Coronary artery (tissue), 2 donors: ENCODE data around the gene SPATA6.
"Not testable (repeated sequence)": the region's sequence is repeated elsewhere in the genome, so short reads cannot be mapped to it uniquely, and the experiment has no call there.

Experiments used
- DNase-seq: peaks from one replicate; pipeline ENCODE4 v3.0.0-alpha.2; 2017; ENCODE audit warnings: low spot score
- H3K27ac ChIP-seq, 2 donors: fragments of 200-600 bp; sonication (generic); one replicate each; pipeline ENCODE4 v1.5.1; 2016 to 2019
- H3K4me3 ChIP-seq: fragments of 200-600 bp; sonication (generic); 2 replicates; pipeline ENCODE4 v1.5.1; 2016; ENCODE audit warnings: mild to moderate bottlenecking, moderate library complexity
- CTCF ChIP-seq: fragments of 200-600 bp; sonication (generic); IDR thresholded peaks from one replicate; pipeline ENCODE4 v1.5.1; 2019; ENCODE audit warnings: antibody characterized with exemption

The SPATA6 gene

GRCh38 chr1:48495911-48496310 is 23.9 kb upstream of the SPATA6 start:
- H3K4me3 ChIP-seq: no peak overlapping the region
- no peak for DNase-seq
- TF ChIP-seq CTCF: no peak
- no peak overlapping the region for H3K27ac ChIP-seq

GRCh38 chr1:48495166-48495565 is 23.2 kb upstream of the SPATA6 start:
- H3K27ac ChIP-seq: no peak overlapping the region
- no peak for DNase-seq
- no peak for TF ChIP-seq CTCF
- no peak overlapping the region for H3K4me3 ChIP-seq

GRCh38 chr1:48493970-48494769 is 22.2 kb upstream of the SPATA6 start:
- Histone ChIP-seq H3K4me3 (no peak overlapping the region), H3K27ac (peak overlapping the region in 1 of 2 donors; percentile 66)
- DNase-seq: no peak
- no peak for TF ChIP-seq CTCF

- Histone ChIP-seq H3K27ac (no peak overlapping the region), H3K4me3 (no peak overlapping the region)
- no peak for DNase-seq
- TF ChIP-seq CTCF: no peak
Observed at GRCh38 chr1:48493041-48493440, 21.0 kb upstream of the SPATA6 start.

- DNase-seq: no peak
- no peak for TF ChIP-seq CTCF
- Histone ChIP-seq H3K27ac (no peak overlapping the region), H3K4me3 (no peak overlapping the region)
Observed at GRCh38 chr1:48492392-48492791, 20.4 kb upstream of the SPATA6 start.

GRCh38 chr1:48488721-48489120 is 16.7 kb upstream of the SPATA6 start:
- no peak for DNase-seq
- Histone ChIP-seq H3K27ac (no peak overlapping the region), H3K4me3 (no peak overlapping the region)
- no peak for TF ChIP-seq CTCF

- Histone ChIP-seq H3K27ac (no peak overlapping the region), H3K4me3 (no peak overlapping the region)
- no peak for DNase-seq
- TF ChIP-seq CTCF: no peak
Observed at GRCh38 chr1:48480504-48480903, 8.5 kb upstream of the SPATA6 start.

- H3K27ac ChIP-seq, DNase-seq: not testable (repeated sequence)
Observed at GRCh38 chr1:48480023-48480422, 8.0 kb upstream of the SPATA6 start.

More at GRCh38 chr1:48480023-48480422, 8.0 kb upstream of the SPATA6 start:
- not testable (repeated sequence) for H3K4me3 ChIP-seq
